ENCODE measurements around the gene SEC31A.
"Not testable (repeated sequence)": the region's sequence is repeated elsewhere in the genome, so short reads cannot be mapped to it uniquely, and the experiment has no call there.

Gene SEC31A

GRCh38 chr4:82890901-82891706 lies at the start of gene SEC31A:
SEC31A (minus strand) TSS chr4:82891153; CDS start chr4:82881936, 9,217 bp downstream.
- peak; percentile 96 for ATAC-seq
- H3K4me1 Mint-ChIP-seq: peaks cover 25% of the 10 kb centered on the region
- H3K9me3 Mint-ChIP-seq: no peaks in the 10 kb centered on the region
- peak within 1 kb of the TSS; percentile 97 for H3K27ac Mint-ChIP-seq
- H3K36me3 Mint-ChIP-seq: peaks cover 81% of the 10 kb centered on the region
- DNase-seq (ENCODE audit: low spot score in 2 of 2): peak; percentile 92 to 98
- H3K4me3 Mint-ChIP-seq: peak within 1 kb of the TSS; percentile 92

DNA sequence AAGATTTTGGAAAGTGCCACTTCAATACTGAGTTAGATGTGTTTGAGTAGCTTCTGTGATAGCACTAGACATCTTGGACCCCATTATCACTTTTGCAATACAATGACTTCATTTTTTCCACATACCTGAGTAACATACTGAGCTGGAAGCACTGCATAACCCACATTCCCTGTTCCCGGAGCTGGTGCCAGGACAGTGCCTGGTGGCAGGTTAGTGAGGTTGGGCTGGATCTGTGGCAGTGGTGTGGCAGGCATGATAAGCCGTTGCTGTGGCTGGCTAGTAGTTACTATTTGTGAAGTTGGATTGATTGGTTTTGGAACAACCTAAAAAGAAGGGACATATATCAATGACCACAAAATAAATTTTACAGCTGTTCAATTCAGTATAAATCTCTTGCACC lies 48.5 kb upstream of the SEC31A start:
- ATAC-seq: no peak

DNA sequence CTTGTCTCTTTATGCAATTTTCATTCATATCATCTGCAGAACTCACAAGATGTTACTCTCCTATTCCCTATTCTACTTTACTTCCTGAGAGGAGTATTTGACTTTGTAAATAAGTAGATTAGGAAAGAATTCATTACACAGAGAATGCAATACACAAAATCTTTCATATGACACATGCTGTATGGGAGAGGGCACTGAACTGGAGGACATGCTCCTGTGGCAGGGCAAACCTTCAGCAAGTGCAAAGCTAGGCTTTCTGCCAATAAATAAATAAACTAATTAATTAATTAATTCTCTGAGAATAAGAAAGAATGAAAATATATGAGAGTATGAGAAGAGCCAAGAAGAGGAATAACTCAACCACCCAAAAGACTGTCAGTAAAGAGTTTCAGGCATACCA lies 43.5 kb upstream of the SEC31A start:
- Mint-ChIP-seq H3K27ac (no peak overlapping the region), H3K4me1 (no peaks in the 10 kb centered on the region), H3K4me3 (no peak overlapping the region), H3K9me3 (no peaks in the 10 kb centered on the region), H3K36me3 (peaks cover 94% of the 10 kb centered on the region)
- DNase-seq (ENCODE audit: low spot score in 2 of 2) (no peak), ATAC-seq (no peak)

More for the DNA sequence above, 48.5 kb upstream of the SEC31A start:
- H3K9me3 Mint-ChIP-seq: no peaks in the 10 kb centered on the region
- H3K27ac Mint-ChIP-seq: no peak overlapping the region
- H3K36me3 Mint-ChIP-seq: peaks cover 83% of the 10 kb centered on the region
- no peaks in the 10 kb centered on the region for H3K4me1 Mint-ChIP-seq
- no peak for DNase-seq (ENCODE audit: low spot score in 2 of 2)
- no peak overlapping the region for H3K4me3 Mint-ChIP-seq

- ATAC-seq (no peak), DNase-seq (ENCODE audit: low spot score in 2 of 2) (no peak)
- no peak overlapping the region for H3K4me3 Mint-ChIP-seq
- no peak overlapping the region for H3K27ac Mint-ChIP-seq
- H3K4me1 Mint-ChIP-seq: no peaks in the 10 kb centered on the region
- no peaks in the 10 kb centered on the region for H3K9me3 Mint-ChIP-seq
- H3K36me3 Mint-ChIP-seq: peaks cover 88% of the 10 kb centered on the region
Measured at GRCh38 chr4:82930848-82931755, 40.1 kb upstream of the SEC31A start.

GRCh38 chr4:82921795-82922194 lies 30.8 kb upstream of the SEC31A start:
- ATAC-seq: no peak
- Mint-ChIP-seq H3K4me1 (no peaks in the 10 kb centered on the region), H3K27ac (no peak overlapping the region), H3K36me3 (peaks cover 15% of the 10 kb centered on the region), H3K9me3 (no peaks in the 10 kb centered on the region), H3K4me3 (no peak overlapping the region)
- DNase-seq (ENCODE audit: low spot score in 2 of 2): no peak

DNA sequence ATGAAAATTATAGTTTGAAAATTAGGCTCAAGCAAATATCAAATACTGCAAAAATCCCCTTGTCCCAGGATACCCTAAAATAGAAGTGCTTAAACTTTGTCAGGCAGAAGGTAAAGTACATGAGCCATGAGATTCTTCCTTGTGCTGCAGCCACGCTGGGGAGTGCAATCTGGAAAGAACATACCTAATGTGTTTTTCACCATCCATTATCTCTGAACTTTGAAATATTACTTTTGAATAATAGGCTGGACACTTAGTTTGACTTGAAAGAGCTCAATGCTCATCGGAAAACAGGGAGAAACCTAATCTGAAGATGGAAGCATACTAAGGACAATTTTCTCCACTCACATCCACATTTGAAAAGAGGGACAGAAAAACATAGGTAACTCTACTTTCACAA lies 28.4 kb upstream of the SEC31A start:
- no peaks in the 10 kb centered on the region for H3K9me3 Mint-ChIP-seq
- ATAC-seq (no peak), DNase-seq (ENCODE audit: low spot score in 2 of 2) (no peak)
- no peaks in the 10 kb centered on the region for H3K36me3 Mint-ChIP-seq
- H3K4me1 Mint-ChIP-seq: no peaks in the 10 kb centered on the region
- H3K4me3 Mint-ChIP-seq: no peak overlapping the region
- H3K27ac Mint-ChIP-seq: no peak overlapping the region

DNA sequence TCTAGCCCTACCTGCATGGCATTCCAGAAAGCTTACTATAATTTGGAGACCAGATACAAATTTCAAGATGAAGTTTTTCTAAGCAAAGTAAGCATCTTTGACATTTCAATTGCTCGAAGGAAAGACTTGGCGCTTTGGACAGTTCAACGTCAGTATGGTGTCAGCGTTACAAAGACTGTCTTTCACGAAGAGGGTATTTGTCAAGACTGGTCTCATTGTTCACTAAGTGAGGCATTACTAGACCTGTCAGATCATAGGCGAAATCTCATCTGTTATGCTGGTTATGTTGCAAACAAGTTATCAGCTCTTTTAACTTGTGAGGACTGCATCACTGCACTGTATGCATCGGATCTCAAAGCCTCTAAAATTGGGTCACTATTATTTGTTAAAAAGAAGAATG lies 27.1 kb upstream of the SEC31A start:
- Mint-ChIP-seq H3K4me3 (no peak overlapping the region), H3K27ac (no peak overlapping the region), H3K4me1 (no peaks in the 10 kb centered on the region), H3K9me3 (no peaks in the 10 kb centered on the region), H3K36me3 (no peaks in the 10 kb centered on the region)
- ATAC-seq (no peak), DNase-seq (ENCODE audit: low spot score in 2 of 2) (no peak)

DNA sequence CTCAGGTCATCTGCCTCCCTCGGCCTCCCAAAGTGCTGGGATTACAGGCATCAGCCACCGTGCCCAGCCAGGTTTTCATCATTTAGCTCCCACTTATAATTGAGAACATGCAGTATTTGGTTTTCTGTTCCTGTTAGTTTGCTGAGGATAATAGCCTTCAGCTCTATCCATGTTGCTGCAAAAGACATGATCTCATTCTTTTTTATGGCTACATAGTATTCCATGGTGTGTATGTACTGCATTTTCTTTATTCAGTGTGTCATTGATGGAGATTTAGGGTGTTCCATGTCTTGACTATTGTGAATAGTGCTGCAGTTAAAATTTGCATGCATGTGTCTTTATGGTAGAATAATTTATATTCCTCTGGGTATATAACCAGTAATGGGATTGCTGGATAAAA lies 23.0 kb upstream of the SEC31A start:
- DNase-seq (ENCODE audit: low spot score in 2 of 2): not testable (repeated sequence)

GRCh38 chr4:82913305-82913704 lies 22.4 kb upstream of the SEC31A start:
- H3K9me3 Mint-ChIP-seq: no peaks in the 10 kb centered on the region
- no peak overlapping the region for H3K27ac Mint-ChIP-seq
- no peak overlapping the region for H3K4me3 Mint-ChIP-seq
- ATAC-seq (no peak), DNase-seq (ENCODE audit: low spot score in 2 of 2) (no peak)
- H3K36me3 Mint-ChIP-seq: no peaks in the 10 kb centered on the region
- H3K4me1 Mint-ChIP-seq: no peaks in the 10 kb centered on the region

More for the DNA sequence above, 23.0 kb upstream of the SEC31A start:
- not testable (repeated sequence) for ATAC-seq, H3K36me3 Mint-ChIP-seq, H3K4me1 Mint-ChIP-seq, H3K4me3 Mint-ChIP-seq, H3K27ac Mint-ChIP-seq, H3K9me3 Mint-ChIP-seq

DNA sequence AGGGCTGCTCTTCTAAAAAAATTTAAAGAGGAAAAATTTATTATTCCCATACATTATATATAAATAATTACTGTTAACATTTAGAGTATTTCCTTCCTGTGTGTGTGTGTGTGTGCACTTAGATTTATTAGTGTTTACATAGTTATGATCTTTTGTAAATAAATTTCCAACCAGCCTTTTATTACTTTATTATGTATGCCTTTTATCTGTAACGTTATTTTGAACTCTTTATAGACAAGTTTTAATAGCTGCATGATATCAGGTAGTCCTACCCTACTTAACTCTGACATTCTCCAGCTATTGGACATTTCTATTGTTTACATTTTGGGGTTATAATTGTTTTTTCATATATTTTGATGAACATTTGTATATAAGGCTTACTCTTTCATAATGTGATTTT lies 18.4 kb upstream of the SEC31A start:
- Mint-ChIP-seq H3K36me3 (peaks cover 6% of the 10 kb centered on the region), H3K4me3 (no peak overlapping the region), H3K9me3 (no peaks in the 10 kb centered on the region), H3K4me1 (peaks cover 5% of the 10 kb centered on the region), H3K27ac (no peak overlapping the region)
- DNase-seq (ENCODE audit: low spot score in 2 of 2) (no peak), ATAC-seq (no peak)

- H3K27ac Mint-ChIP-seq: no peak overlapping the region
- no peaks in the 10 kb centered on the region for H3K9me3 Mint-ChIP-seq
- ATAC-seq (no peak), DNase-seq (ENCODE audit: low spot score in 2 of 2) (no peak)
- H3K4me3 Mint-ChIP-seq: no peak overlapping the region
- H3K4me1 Mint-ChIP-seq: peaks cover 14% of the 10 kb centered on the region
- H3K36me3 Mint-ChIP-seq: peaks cover 6% of the 10 kb centered on the region
Measured at GRCh38 chr4:82906469-82906868, 15.5 kb upstream of the SEC31A start.

GRCh38 chr4:82905205-82905604 lies 14.3 kb upstream of the SEC31A start:
- H3K36me3 Mint-ChIP-seq: peaks cover 6% of the 10 kb centered on the region
- H3K9me3 Mint-ChIP-seq: no peaks in the 10 kb centered on the region
- peak; percentile 66 for ATAC-seq
- DNase-seq (ENCODE audit: low spot score in 2 of 2): no peak
- H3K4me3 Mint-ChIP-seq: no peak overlapping the region
- no peak overlapping the region for H3K27ac Mint-ChIP-seq
- peaks cover 14% of the 10 kb centered on the region for H3K4me1 Mint-ChIP-seq

DNA sequence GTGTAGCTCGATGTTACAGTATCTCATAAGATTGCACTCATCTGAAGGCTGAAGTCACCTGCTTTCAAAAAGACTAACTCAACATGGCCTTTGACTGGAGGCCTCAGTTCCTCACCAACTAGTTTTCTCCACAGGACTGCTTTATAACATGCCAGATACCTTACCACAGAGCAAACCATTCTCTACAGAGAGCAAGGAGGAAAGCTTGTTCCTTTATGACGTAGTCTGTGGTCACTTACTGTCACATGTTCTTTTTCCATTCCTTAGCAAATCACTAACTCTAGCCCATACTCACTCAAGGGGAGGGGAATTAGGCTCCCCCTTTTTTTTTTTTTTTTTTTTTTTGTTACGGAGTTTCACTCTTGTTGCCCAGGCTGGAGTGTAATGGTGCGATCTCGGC lies 12.8 kb upstream of the SEC31A start:
- DNase-seq (ENCODE audit: low spot score in 2 of 2): no peak
- no peak for ATAC-seq
- H3K4me3 Mint-ChIP-seq: no peak overlapping the region
- no peaks in the 10 kb centered on the region for H3K9me3 Mint-ChIP-seq
- H3K36me3 Mint-ChIP-seq: peaks cover 11% of the 10 kb centered on the region
- H3K4me1 Mint-ChIP-seq: peaks cover 18% of the 10 kb centered on the region
- no peak overlapping the region for H3K27ac Mint-ChIP-seq

DNA sequence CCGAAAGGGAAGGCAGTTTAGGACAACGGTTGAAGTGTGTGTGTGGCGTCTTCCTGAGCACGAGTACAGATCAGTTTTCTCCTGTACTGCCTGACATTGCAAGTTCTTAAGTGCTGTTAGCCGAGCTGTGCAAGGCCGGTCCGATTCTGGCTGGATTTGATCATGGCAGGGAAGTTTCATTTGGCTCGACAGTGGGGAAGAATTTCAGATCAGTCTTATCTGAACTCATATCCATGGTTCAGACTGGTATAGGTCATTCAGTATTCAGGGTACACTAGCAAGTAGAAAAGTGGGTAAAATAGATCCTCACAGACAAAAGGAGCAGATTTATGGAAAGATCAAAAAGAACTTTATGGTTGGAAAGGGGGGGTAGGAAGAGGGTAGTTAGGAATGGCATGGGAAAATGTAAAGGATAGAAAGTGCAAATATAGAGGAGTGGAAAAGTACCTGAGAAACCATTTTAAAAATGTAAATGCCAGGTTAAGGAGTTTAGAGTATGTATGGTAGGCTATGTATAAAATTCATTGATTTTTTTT lies 10.3 kb upstream of the SEC31A start:
- H3K4me3 Mint-ChIP-seq: no peak overlapping the region
- H3K9me3 Mint-ChIP-seq: no peaks in the 10 kb centered on the region
- ATAC-seq: no peak
- peaks cover 34% of the 10 kb centered on the region for H3K4me1 Mint-ChIP-seq
- peaks cover 36% of the 10 kb centered on the region for H3K36me3 Mint-ChIP-seq
- no peak for DNase-seq (ENCODE audit: low spot score in 2 of 2)
- no peak overlapping the region for H3K27ac Mint-ChIP-seq

DNA sequence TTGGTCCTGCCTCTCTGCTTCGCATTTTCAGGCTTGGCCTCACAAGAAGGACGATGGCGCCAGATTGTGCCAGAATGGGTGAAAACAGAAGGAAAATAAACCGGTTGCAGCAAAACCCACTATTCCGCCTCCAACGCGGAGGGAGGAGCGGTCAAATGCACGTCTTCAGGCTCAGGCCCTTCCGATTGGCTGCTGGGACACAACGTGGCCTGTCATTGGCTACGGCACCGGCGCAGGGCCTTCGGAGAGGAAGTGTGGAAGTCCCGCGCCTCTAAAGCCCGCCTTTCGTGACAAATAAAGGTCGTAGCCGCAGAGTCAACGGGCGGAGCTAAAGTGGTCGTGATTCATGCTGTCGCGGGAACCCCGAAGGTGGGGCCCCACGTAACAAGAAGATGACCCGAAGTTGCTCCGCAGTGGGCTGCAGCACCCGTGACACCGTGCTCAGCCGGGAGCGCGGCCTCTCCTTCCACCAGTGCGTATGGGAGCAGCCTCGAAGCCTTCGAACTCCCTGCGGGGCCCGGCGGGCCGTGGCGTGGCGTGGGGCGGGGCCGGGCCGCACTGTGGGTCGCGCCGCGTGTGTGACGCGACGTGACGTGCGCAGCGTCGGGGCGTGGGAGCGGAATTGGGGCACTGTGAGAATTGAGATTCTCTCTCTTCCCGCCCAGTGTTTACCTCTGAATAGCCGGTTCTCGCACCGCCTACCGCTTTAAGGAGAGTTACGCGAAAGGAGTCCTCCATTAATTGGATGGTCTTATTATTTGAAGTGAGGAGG lies 9.6 kb upstream of the SEC31A start, which contains the start of gene THAP9:
THAP9 (plus strand) TSS at position 325 of the 772 bp plus-strand sequence; CDS start at position 393, 68 bp downstream.
- H3K36me3 Mint-ChIP-seq: peaks cover 42% of the 10 kb centered on the region
- H3K27ac Mint-ChIP-seq: no peak within 1 kb of the TSS
- ATAC-seq: peak; percentile 94
- H3K4me3 Mint-ChIP-seq: no peak within 1 kb of the TSS
- H3K9me3 Mint-ChIP-seq: no peaks in the 10 kb centered on the region
- DNase-seq (ENCODE audit: low spot score in 2 of 2): peak; percentile 92 to 97
- peaks cover 34% of the 10 kb centered on the region for H3K4me1 Mint-ChIP-seq
